Activated CD4-positive, alpha-beta T cell treated with anti-CD3 and anti-CD28 coated beads, Interleukin-10, Interleukin-2, amounts not matched to agents 100 ng/mL and 50 ng/mL, durations not matched to agents 16 hours and 8 hours (primary cell): Measurements from ENCODE around the gene PSKH1.
"Not testable (repeated sequence)": the region's sequence is repeated elsewhere in the genome, so short reads cannot be mapped to it uniquely, and the experiment has no call there.

Experiments used
- DNase-seq: peaks from one replicate; pipeline ENCODE4 v3.0.0-alpha.2; 2020

The PSKH1 gene

GRCh38 chr16:67892899-67893742 lies at the start of gene PSKH1:
PSKH1 (plus strand) TSS chr16:67893254; CDS start chr16:67908750, 15,496 bp downstream.
- DNase-seq: peak; percentile 98

DNA sequence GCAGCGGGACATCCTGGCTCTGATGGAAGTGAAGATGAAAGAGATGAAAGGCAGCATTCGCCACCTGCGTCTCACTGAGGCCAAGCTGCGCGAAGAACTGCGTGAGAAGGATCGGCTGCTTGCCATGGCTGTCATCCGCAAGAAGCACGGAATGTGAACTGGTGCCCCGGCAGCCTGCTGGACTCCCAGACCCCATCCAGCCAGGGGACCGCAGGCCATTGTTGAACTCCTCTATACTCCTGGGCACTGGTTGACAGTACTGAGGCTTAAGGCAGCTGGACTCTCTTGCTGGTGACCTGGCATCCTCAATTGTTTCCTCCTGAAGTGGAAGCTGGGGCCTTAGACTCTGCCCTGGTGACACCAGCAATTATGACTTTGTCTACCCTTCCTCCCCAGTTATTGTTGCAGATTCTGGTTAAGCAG lies 49.7 kb upstream of the PSKH1 start:
- no peak for DNase-seq

DNA sequence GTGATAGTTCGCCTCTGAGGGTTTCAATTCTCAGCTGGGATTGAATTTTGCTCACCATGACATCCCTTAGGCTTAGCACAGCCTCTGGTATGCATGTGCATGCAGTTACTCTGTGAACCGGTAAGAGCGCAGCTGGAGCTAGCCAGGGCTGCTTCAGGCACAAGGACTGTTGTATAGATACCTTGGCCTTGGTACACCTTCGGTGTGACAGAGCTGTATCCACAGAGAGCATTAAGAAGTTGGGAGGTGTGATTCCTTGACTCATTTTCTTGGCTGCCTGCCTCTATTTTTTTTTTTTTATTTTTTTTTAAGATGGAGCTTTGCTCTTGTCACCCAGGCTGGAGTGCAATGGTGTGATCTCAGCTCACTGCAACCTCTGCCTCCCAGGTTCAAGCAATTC lies 48.6 kb upstream of the PSKH1 start:
- DNase-seq: no peak

- DNase-seq: peak; percentile 10
Measured at GRCh38 chr16:67845291-67846062, 47.6 kb upstream of the PSKH1 start.

GRCh38 chr16:67846063-67846319 lies 47.1 kb upstream of the PSKH1 start:
- DNase-seq: peak; percentile 26

DNA sequence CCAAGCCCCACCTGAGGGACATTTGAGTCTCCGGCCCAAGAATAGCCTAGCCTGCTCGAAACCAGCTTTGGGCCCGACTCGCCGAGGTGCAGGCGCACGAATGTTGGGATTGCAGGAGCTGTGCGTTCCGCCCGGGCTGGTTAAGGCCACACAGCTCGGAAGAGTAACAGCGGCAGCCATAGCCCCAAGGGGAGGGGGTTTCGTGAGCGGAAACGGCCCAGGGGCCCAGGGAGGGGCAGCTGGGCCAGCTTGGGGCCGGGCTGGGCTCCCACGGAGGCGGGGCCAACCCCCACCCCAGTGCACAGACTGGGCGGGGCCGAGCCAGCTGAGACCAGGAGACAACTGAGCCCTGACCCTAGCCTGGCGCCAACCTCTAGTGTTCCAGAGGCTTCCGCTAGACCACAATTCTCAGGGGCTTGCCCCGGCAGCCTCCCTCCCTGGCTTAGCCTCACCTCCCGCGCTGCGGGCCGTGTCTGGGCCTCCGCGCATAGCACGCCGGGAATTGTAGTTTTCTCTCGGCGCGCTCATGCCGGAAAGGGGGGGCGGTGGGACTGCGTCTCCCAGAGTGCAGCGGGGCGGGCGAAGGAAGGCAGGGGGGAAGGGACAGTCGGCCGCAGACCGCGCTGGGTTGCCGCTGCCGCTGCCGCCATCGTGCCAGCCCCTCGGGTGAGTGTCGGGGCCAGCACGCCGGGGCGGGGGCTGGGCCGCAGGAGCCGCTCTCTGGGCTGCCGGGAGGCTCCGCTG lies 46.6 kb upstream of the PSKH1 start, which contains the start of gene NUTF2:
NUTF2 (plus strand) TSS at position 614 of the 744 bp plus-strand sequence. CDS start 18,198 bp downstream, outside the sequence.
- peak; percentile 98 for DNase-seq

GRCh38 chr16:67847064-67847861 lies 45.8 kb upstream of the PSKH1 start, which contains the start of gene CENPT:
CENPT (minus strand) TSS chr16:67847693; CDS start chr16:67833859, 13,834 bp downstream.
- DNase-seq: peak; percentile 18

- no peak for DNase-seq
Measured at GRCh38 chr16:67848118-67848517, 44.9 kb upstream of the PSKH1 start.

DNA sequence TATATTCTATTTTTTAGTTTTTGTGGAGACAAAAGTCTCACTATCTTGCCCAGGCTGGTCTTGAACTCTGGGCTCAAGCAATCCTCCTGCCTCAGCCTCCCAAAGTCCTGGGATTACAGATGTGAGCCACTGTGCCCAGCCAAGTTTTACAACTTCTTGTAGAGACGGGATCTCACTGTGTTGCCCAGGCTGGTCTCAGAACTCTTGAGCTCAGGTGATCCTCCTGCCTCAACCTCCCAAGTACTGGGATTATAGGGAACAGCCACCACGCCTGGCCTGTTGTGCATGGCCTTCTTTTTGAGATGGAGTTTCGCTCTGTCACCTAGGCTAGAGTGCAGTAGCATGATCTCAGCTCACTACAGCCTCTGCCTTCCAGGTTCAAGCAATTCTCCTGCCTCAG lies 39.4 kb upstream of the PSKH1 start:
- no peak for DNase-seq

DNA sequence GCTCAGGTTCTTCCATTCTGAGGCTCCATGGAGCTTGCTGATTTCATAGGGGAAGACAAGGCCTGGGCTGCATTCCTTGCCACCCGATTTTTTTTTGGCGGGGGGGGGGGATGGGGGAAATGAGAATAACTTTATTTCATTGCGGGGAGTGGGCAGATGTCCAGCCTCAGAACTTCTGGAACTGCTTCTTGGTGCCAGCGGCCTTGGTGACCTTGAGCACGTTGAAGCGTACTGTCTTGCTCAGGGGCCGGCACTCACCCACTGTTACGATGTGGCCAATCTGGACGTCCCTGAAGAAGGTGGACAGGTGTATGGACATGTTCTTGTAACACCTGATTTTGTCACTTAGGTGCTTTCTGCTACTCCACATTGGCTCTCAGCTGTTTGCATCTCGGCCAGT lies 37.3 kb upstream of the PSKH1 start:
- no peak for DNase-seq

GRCh38 chr16:67856927-67857546 lies 36.0 kb upstream of the PSKH1 start:
- DNase-seq: no peak

GRCh38 chr16:67857547-67858233 lies 35.4 kb upstream of the PSKH1 start:
- DNase-seq: peak; percentile 55

GRCh38 chr16:67858500-67858899 lies 34.6 kb upstream of the PSKH1 start:
- DNase-seq: no peak

DNA sequence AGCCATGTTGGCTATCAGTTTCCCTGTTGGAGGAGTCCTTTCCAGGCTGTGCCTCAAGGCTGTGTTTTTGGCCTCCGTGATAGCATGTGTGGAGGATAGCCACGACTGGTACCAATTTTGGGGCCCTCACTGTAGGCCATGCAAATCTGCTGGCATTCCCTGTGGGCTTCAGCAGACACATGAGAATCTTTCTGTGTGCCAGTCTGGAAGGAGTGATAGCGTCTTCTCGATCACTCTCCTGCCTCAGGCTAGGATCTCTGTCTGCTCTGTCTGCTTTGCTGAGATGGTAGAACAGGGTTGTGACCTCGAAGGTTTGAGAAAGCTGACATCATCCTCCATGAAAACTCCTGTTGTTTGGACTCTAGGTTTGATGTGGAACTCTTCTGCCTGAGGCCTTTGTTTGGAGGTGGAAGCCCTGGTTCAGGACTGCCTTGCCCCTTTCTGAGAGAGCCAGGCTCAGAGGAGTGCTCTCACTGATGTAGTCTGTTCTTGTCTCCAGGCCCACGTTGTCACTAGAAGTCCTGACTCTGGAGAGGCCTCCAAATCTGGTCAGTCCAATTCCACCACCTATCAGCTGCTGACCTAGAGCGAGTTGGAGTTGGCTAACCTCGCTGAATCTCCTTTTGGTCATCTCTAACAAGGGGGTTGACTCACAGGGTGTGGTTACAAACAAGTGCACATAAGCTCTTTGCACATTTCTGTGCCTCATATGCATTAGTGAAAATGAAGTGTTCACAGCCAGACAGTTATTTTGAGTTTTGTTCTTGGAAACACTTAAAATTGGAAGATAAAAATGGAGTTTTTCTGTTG lies 32.3 kb upstream of the PSKH1 start:
- DNase-seq: no peak

DNA sequence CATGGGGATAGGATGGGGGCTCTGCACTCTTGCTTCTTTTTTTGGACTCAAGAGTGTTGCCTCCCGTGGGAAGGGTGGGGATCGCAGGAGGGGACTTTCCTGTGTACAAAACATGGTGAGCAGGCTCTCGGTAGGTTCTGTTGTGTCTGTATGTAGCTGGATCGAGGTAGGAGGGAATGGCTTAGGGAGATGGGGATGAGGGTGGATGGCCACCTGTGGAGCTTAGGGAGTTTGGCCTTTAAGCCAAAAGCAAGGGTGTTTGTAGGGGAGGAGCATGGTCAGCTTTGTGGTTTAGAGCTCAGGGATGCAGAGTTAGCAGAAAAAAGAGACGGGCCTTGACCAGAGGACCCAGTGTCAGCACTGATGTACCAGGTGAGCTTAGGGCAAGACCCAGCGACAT lies 31.2 kb upstream of the PSKH1 start:
- DNase-seq: no peak

GRCh38 chr16:67862623-67863583 lies 30.2 kb upstream of the PSKH1 start:
- no peak for DNase-seq

DNA sequence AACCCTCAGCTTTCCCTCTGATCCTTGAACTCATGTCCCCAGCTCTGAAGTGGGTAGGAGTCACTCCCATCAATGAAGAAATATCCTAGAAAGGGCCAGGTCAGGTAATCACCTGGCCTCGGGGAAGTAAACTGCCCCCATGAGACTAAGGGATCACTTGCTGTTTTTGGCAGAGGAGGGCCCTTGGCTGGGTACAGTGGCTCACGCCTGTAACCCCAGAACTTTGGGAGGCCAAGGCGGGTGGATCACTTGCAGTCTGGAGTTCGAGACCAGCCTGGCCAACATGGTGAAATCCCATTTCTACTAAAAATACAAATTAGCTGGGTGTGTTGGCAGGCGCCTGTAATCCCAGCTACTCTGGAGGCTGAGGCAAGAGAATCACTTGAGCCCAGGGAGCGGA lies 29.0 kb upstream of the PSKH1 start:
- DNase-seq: not testable (repeated sequence)

GRCh38 chr16:67864594-67864993 lies 28.5 kb upstream of the PSKH1 start:
- no peak for DNase-seq

DNA sequence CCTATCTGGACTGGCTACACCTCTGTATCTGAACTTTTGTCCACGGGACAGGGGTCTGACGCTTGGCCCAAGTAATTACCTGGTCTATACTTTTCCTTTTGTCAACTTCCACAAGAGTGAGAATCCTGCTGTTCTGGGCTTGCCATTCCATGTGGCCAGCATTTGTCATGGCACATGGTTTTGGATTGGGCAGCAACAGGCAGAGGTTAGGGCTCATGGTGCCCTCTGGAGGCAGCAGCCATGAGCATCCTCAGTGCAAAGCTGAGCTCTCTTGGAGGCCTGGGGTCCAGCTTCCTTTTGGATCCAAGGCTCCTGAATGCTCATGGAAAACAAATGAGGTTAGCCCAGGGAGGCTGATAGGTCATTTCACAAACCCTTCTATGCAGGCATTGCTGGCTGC lies 27.7 kb upstream of the PSKH1 start:
- no peak for DNase-seq
